NB4 (cell line): ENCODE results near the gene ANKRD50.

Experiments used
- DNase-seq: peaks from one replicate; pipeline ENCODE4 v3.0.0; 2010; ENCODE audit warnings: low read depth
- H3K4me3 ChIP-seq: one replicate; pipeline ENCODE4 v1.5.1; 2011; ENCODE audit warnings: mild to moderate bottlenecking, low read depth, low read length, moderate library complexity
- MYC ChIP-seq: IDR thresholded peaks from 2 replicates; pipeline ENCODE4 v1.6.1; 2011; ENCODE audit warnings: low read depth, low read length
- POLR2A ChIP-seq: IDR thresholded peaks from 2 replicates; pipeline ENCODE4 v1.6.1; 2011; ENCODE audit warnings: mild to moderate bottlenecking; ENCODE audit not compliant: insufficient read length; ENCODE audit errors: extremely low read depth
- TF ChIP-seq, protein P1 (sequence below): IDR thresholded peaks from one replicate; pipeline ENCODE4 v1.5.1; 2012; ENCODE audit warnings: low read depth, low read length
- TF ChIP-seq, protein P2 (sequence below): IDR thresholded peaks from 2 replicates; pipeline ENCODE4 v1.6.1; 2011; ENCODE audit warnings: low read depth, low read length

Gene ANKRD50

DNA sequence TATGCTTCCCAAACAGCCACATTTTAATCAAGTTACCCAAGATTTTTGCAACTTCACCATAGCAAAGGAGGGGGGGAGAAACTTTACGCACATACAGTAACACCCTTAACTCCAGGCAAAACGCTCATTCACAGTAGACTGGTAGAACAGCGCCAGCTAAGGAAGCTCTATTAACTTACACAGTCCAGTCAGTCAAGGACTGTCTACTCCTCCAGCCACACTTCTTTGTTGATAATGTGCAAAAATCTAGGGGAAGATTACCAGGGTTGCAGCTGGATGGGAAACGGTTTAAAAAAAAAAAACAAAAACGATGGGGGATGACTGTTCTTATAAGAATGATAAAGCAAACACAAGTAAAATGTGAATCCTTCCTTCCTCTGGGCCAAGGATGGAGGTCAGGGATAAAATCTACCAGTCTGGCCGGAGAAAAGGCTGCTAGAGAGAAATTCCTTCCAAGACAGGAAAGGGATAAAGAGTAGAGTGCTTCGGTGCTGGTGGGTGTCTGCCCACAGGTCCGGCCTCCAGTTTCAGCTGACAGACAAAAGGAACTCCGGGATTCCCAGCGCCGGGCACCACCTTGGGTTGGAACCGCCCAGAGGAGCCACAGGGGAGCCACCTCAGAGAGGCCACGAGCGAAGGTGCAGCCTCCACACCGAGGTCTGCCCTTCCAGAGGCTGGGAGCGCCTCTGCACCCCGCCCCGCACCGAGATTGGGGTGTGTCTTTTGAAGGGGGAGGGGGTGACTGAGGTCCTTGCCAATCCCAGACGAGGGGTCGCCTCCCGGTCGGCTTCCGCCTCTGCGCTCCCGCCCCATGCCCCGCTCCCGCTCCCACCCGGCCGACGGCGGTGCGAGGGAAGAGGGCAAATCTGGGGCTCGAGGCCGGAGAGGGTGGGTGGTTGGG, 811 bp downstream of the ANKRD50 start:
- peak overlapping the region; percentile 71 for H3K4me3 ChIP-seq
- TF ChIP-seq MYC, result no peak
- TF ChIP-seq, protein P1, sequence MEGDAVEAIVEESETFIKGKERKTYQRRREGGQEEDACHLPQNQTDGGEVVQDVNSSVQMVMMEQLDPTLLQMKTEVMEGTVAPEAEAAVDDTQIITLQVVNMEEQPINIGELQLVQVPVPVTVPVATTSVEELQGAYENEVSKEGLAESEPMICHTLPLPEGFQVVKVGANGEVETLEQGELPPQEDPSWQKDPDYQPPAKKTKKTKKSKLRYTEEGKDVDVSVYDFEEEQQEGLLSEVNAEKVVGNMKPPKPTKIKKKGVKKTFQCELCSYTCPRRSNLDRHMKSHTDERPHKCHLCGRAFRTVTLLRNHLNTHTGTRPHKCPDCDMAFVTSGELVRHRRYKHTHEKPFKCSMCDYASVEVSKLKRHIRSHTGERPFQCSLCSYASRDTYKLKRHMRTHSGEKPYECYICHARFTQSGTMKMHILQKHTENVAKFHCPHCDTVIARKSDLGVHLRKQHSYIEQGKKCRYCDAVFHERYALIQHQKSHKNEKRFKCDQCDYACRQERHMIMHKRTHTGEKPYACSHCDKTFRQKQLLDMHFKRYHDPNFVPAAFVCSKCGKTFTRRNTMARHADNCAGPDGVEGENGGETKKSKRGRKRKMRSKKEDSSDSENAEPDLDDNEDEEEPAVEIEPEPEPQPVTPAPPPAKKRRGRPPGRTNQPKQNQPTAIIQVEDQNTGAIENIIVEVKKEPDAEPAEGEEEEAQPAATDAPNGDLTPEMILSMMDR, result peak; percentile 11
- TF ChIP-seq POLR2A, result peak; percentile 16
- TF ChIP-seq, protein P2, sequence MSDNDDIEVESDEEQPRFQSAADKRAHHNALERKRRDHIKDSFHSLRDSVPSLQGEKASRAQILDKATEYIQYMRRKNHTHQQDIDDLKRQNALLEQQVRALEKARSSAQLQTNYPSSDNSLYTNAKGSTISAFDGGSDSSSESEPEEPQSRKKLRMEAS, result no peak
- peak; percentile 80 for DNase-seq

DNA sequence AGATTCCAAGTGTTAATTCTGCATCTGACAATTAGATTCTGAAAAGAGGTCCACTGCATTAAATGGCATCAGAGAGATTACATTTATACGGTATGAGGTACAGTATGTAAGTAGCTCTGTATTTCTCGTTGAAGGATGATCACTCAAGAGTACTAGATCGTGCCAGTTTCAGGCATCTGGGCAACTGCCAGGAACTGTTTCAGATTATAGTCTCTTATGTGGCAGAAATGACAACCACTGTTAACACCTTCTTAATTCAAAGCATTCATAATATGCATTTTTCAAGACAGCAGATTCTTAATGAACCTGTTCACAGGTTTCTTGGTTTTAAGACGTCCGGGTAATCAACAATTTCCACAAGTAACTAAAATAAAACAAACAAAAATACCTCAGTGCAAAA, 1.6 kb downstream of the ANKRD50 start:
- no peak for DNase-seq
- peak overlapping the region; percentile 71 for H3K4me3 ChIP-seq
- no peak for TF ChIP-seq MYC
- TF ChIP-seq, protein P1, result no peak
- TF ChIP-seq POLR2A, result no peak
- TF ChIP-seq, protein P2, result no peak

DNA sequence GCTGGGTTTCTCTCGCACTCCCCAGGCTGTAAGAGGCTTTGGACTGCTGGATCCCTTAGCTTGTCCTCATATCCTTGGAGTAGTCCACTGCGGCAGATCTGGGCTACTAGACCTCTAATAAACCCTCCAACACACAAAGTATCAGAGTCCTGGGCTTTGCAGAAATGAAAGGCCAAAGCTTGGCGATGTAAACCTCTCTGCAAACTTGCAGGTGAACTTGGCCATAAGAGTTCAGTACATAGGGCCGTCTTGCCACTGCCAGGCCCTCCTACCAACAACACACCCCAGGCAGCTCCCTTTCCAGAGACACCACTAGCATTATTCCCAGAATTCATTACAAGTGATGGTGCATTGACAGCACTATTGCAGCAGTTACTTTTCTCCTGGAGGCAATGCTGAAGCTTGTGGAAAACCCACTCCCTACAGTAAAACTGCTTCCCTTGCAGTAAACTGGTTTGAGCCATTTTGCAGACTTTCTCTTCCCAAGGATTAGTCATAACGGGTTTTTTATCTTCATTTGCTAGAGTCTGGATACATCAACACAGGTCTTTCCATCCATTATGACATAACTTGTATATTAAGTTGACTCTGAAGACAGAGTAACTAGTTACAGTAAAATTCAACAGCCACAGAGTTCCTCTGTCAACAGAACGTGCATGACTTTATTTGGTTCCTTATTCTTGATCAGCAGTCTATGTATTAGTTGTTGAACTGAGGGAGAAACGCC, 2.4 kb downstream of the ANKRD50 start:
- TF ChIP-seq, protein P1, result no peak
- TF ChIP-seq, protein P2, result no peak
- no peak for TF ChIP-seq POLR2A
- no peak for TF ChIP-seq MYC
- DNase-seq, result peak; percentile 6
- no peak overlapping the region for H3K4me3 ChIP-seq

DNA sequence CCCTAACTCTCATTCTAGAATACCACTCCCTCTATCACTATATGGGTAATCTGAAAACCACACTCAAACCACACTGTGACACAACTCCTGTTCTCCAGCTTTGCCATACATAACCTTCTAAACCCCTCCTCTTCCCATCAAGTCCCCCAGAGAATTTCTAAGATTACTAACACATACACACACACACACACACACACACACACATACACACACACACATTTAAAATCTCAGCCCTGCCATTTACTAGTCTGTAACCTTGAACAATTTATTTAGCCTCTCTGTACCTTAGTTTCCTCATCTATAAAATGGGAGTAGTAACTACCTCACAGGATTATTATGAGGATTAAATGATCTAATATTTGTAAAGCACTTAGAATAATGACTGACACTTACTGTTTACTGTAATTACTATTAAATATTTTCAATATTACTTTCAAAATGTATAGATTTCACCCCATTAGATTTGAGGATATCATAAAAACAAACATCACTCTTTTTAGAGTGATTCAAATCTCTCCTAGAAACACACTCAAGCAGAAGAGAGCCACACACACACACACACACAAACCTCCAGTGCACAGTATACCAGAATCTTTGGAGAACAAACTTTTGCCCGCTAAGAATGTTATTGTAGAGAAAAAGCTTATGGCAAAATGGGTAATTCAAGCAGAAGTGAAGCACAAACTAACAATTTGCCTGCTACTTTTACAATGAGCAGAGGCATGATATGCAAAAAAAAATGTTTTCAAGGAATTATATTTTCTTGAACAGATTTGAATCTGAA, 3.8 kb downstream of the ANKRD50 start:
- TF ChIP-seq, protein P1, result no peak
- TF ChIP-seq POLR2A, result no peak
- no peak for TF ChIP-seq MYC
- TF ChIP-seq, protein P2, result no peak
- DNase-seq, result peak; percentile 65
- H3K4me3 ChIP-seq, result no peak overlapping the region

DNA sequence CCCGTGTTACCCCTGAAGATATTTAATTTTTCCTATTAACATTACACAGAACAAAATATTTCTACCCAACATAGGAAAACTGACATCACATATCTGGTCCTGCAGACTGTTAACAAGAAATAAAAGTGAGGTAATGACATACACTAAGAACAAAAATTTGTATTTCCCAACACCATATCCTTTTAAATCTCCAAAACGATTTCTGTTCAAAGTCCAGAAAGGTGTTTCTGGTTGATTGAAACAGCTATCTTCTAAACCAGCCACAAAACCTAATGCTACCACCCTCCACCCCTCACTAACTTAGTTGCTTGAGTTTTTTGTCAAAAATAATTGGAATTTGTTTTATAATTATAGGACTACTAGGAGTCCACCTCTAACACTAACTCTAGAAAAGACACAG, 7.1 kb downstream of the ANKRD50 start:
- no peak for DNase-seq
- TF ChIP-seq, protein P2, result no peak
- TF ChIP-seq, protein P1, result no peak
- no peak for TF ChIP-seq POLR2A
- H3K4me3 ChIP-seq, result no peak overlapping the region
